Keratinocyte (primary cell): ENCODE results near the gene GNPTAB. TPM values are rescaled to one million over a fixed set of nuclear protein-coding genes. Genes with fewer than 3 reads are reported as not detected.

Experiments used
- DNase-seq: peaks from one replicate; pipeline ENCODE4 v3.0.0-alpha.2; 2011; ENCODE audit warnings: low read depth, missing footprints, low spot score
- FAIRE-seq: peaks from 2 replicates; lab custom pipeline; 2011; peaks lifted over from hg19 to GRCh38; lab: Jason Lieb, UNC
- H2AFZ ChIP-seq: 2 replicates; pipeline ENCODE4 v1.6.0; 2012; ENCODE audit warnings: low read length, control low read depth, inconsistent platforms; ENCODE audit not compliant: control insufficient read depth
- H3K27ac ChIP-seq: 2 replicates; pipeline ENCODE4 v1.5.1; 2011; ENCODE audit warnings: low read length; ENCODE audit not compliant: control insufficient read depth, insufficient read depth
- H3K27me3 ChIP-seq: 3 replicates; pipeline ENCODE4 v1.6.0; 2011; ENCODE audit warnings: low read length; ENCODE audit not compliant: control insufficient read depth, insufficient read depth; ENCODE audit errors: extremely low read depth
- H3K36me3 ChIP-seq, 2 experiments: 2 replicates in 1 of 2; 3 replicates in 1 of 2; pipeline ENCODE4 v1.5.1; 2011; ENCODE audit warnings: low read length in 2 of 2, mild to moderate bottlenecking in 1 of 2; ENCODE audit not compliant: control insufficient read depth in 2 of 2, insufficient read depth in 2 of 2; ENCODE audit errors: extremely low read depth in 1 of 2
- H3K4me1 ChIP-seq: 3 replicates; pipeline ENCODE4 v1.5.1; 2011; ENCODE audit warnings: low read length; ENCODE audit not compliant: control insufficient read depth, insufficient read depth; ENCODE audit errors: extremely low read depth
- H3K4me2 ChIP-seq: 3 replicates; pipeline ENCODE4 v1.6.0; 2011; ENCODE audit warnings: low read depth, low read length; ENCODE audit not compliant: control insufficient read depth, insufficient read depth; ENCODE audit errors: extremely low read depth
- H3K4me3 ChIP-seq, 3 experiments: fragments of 200-600 bp in 1 of 3; sonication (generic) in 1 of 3; 2 replicates in 2 of 3; 3 replicates in 1 of 3; pipeline ENCODE4 v1.5.1; 2011 to 2016; ENCODE audit warnings: low read length in 3 of 3, mild to moderate bottlenecking in 3 of 3, control low read depth in 2 of 3, inconsistent platforms in 1 of 3, low read depth in 1 of 3, mixed read lengths in 1 of 3, mixed run types in 1 of 3, moderate library complexity in 1 of 3; ENCODE audit not compliant: control insufficient read depth in 2 of 3, insufficient read depth in 2 of 3; ENCODE audit errors: extremely low read depth in 1 of 3
- H3K79me2 ChIP-seq: 2 replicates; pipeline ENCODE4 v1.6.0; 2012; ENCODE audit warnings: low read length; ENCODE audit not compliant: control insufficient read depth, insufficient read depth
- H3K9ac ChIP-seq: 3 replicates; pipeline ENCODE4 v1.6.0; 2011; ENCODE audit warnings: low read length; ENCODE audit not compliant: control insufficient read depth, insufficient read depth; ENCODE audit errors: extremely low read depth
- H3K9me1 ChIP-seq: 3 replicates; pipeline ENCODE4 v1.6.0; 2011; ENCODE audit warnings: low read length; ENCODE audit not compliant: control insufficient read depth, insufficient read depth; ENCODE audit errors: extremely low read depth
- H3K9me3 ChIP-seq: 2 replicates; pipeline ENCODE4 v1.5.1; 2012; ENCODE audit warnings: low read depth, low read length; ENCODE audit not compliant: control insufficient read depth
- H4K20me1 ChIP-seq: 3 replicates; pipeline ENCODE4 v1.6.0; 2011; ENCODE audit warnings: low read length; ENCODE audit not compliant: control insufficient read depth, insufficient read depth; ENCODE audit errors: extremely low read depth
- CTCF ChIP-seq, 3 experiments: IDR thresholded peaks in 1 of 3; conservative IDR thresholded peaks in 1 of 3; optimal IDR thresholded peaks in 1 of 3; 2 replicates in 2 of 3; 3 replicates in 1 of 3; pipeline versions ENCODE3 to v1.5.1; 2011; ENCODE audit warnings: low read length in 3 of 3, mild to moderate bottlenecking in 3 of 3, moderate library complexity in 2 of 3, control low read depth in 1 of 3, inconsistent platforms in 1 of 3; ENCODE audit not compliant: insufficient read depth in 2 of 3; ENCODE audit errors: extremely low read depth in 1 of 3
- EZH2 ChIP-seq: IDR thresholded peaks from one replicate; pipeline ENCODE4 v1.6.1; 2012; ENCODE audit warnings: inconsistent platforms, mild to moderate bottlenecking, low read length, moderate library complexity
- dilution Hi-C: fragments of 300-500 bp; cut with MboI; formaldehyde crosslinking; loops from one replicate; pipeline ENCODE4 v1.7.0; 2020; ENCODE audit warnings: low sequenced_read_pairs; ENCODE audit not compliant: extremely low pct_ligation_motif_present
- polyA plus RNA-seq, 5 experiments: library from polyadenylated mRNA; depleted of rRNA in 3 of 5; stranded (reverse) in 3 of 5; stranded (forward) in 1 of 5; unstranded in 1 of 5; fragments of >200 nt; gene quantifications; 1 replicate in 1 of 5; 2 replicates in 3 of 5; 3 replicates in 1 of 5; pipeline versions ENCODE4 v1.2.1 to v1.2.3, GENCODE V29; 2011 to 2012; ENCODE audit warnings: missing spikeins in 2 of 5, low read depth in 1 of 5, low replicate concordance in 1 of 5

GNPTAB gene
- polyA plus RNA-seq, 1 donor (not counting 4 experiments of a cell fraction or from before 2014, with no cell fraction given): 35.7 TPM

DNA sequence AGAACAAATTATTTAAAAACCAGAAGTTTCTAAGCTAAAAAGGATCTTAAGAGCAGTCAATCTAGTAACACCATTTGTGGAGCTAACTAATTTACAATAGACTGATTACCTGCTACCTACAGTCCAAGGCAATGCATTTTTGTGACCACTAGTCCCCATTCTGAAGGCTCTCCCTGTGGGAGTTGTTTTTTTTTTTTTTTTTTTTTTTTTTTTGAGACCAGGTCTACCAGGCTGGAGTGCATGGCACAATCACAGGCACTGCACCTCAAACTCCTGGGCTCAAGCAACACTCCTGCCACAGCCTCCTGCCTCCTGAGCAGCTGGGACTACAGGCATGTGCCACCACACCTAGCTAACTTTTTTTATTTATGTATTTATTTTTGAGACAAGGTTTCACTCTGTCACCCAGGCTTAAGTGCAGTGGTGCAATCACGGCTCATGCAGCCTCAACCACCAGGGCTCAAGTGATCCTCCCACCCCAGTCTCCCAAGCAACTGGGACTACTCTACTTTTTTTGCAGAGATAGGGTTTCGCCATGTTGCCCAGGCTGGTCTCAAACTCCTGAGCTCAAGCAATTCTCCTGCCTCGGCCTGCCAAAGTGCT, 3.9 kb downstream of the GNPTAB start:
- DNase-seq (no peak), FAIRE-seq (no peak)
- dilution Hi-C loops: no loop called here
- Histone ChIP-seq H4K20me1 (no peaks in the 10 kb centered on the region), H3K4me2 (no peak overlapping the region), H3K4me3 (no peak overlapping the region), H3K4me1 (peaks cover 17% of the 10 kb centered on the region), H2AFZ (no peak overlapping the region), H3K27ac (no peak overlapping the region), H3K9me1 (no peaks in the 10 kb centered on the region), H3K9me3 (no peaks in the 10 kb centered on the region), H3K27me3 (no peaks in the 10 kb centered on the region), H3K9ac (no peak overlapping the region), H3K36me3 (no peaks in the 10 kb centered on the region), H3K79me2 (peaks cover 31% of the 10 kb centered on the region)
- TF ChIP-seq EZH2 (no peak), CTCF (optimal IDR thresholded peaks at IDR 0.05 in 1 of 3, IDR thresholded peaks at IDR 0.05 in 1 of 3, conservative IDR thresholded peaks at IDR 0.05 in 1 of 3; ENCODE audit: extremely low read depth in 1 of 3, insufficient read depth in 2 of 3, low read length in 3 of 3) (no peak)

DNA sequence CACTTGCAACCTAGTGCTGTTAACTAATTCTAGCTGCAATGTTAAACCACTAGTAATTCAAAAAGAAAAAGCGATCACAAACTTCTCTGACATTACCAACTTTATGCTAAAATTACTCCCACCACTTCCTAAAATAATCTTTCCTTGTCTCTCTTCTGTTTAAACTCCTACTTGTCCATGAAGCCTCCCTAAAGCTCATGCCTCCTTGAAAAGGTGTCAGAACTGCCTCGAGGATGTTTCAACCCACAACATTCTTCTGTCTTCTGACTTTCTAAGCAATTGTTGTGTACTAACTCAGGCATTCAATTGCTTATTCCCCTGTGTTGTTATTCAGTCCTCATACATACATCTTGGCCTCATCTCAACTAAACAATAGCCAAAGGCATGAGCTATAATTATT, 5.9 kb downstream of the GNPTAB start:
- dilution Hi-C loops: no loop called here
- Histone ChIP-seq H3K27ac (no peak overlapping the region), H3K27me3 (no peaks in the 10 kb centered on the region), H2AFZ (no peak overlapping the region), H3K4me3 (no peak overlapping the region), H3K9ac (no peak overlapping the region), H3K79me2 (peaks cover 35% of the 10 kb centered on the region), H3K9me3 (no peaks in the 10 kb centered on the region), H4K20me1 (no peaks in the 10 kb centered on the region), H3K4me1 (peaks cover 9% of the 10 kb centered on the region), H3K36me3 (no peaks in the 10 kb centered on the region), H3K4me2 (no peak overlapping the region), H3K9me1 (no peaks in the 10 kb centered on the region)
- DNase-seq: no peak
- peak; percentile 13 for FAIRE-seq
- TF ChIP-seq EZH2 (no peak), CTCF (optimal IDR thresholded peaks at IDR 0.05 in 1 of 3, IDR thresholded peaks at IDR 0.05 in 1 of 3, conservative IDR thresholded peaks at IDR 0.05 in 1 of 3; ENCODE audit: extremely low read depth in 1 of 3, insufficient read depth in 2 of 3, low read length in 3 of 3) (no peak)
